ENCODE measurements around the gene NAP1L1. TPM values are rescaled to one million over a fixed set of nuclear protein-coding genes. Genes with fewer than 3 reads are reported as not detected.

Gene NAP1L1
- total RNA-seq, 1 donor from 2014 or later, result 64.0 TPM

- DNase-seq (ENCODE audit: low spot score) (peak; percentile 87), ATAC-seq (peak; percentile 84)
Observed at GRCh38 chr12:76084863-76085519, 506 bp upstream of the NAP1L1 start.

- DNase-seq (ENCODE audit: low spot score), result no peak
- no peak for ATAC-seq
Observed at GRCh38 chr12:76083246-76083903, 1.1 kb downstream of the NAP1L1 start.

- no peak for DNase-seq (ENCODE audit: low spot score)
- no peak for ATAC-seq
Observed at GRCh38 chr12:76081909-76082308, 2.6 kb downstream of the NAP1L1 start.

GRCh38 chr12:76080729-76081415 is 3.6 kb downstream of the NAP1L1 start:
- ATAC-seq (no peak), DNase-seq (ENCODE audit: low spot score) (no peak)

- ATAC-seq (no peak), DNase-seq (ENCODE audit: low spot score) (no peak)
Observed at GRCh38 chr12:76080017-76080728, 4.3 kb downstream of the NAP1L1 start.

GRCh38 chr12:76078748-76079147 is 5.7 kb downstream of the NAP1L1 start:
- no peak for ATAC-seq
- DNase-seq (ENCODE audit: low spot score), result no peak

GRCh38 chr12:76075448-76075847 is 9.0 kb downstream of the NAP1L1 start:
- DNase-seq (ENCODE audit: low spot score), result no peak
- ATAC-seq, result no peak

- ATAC-seq (no peak), DNase-seq (ENCODE audit: low spot score) (no peak)
Observed at GRCh38 chr12:76074701-76075336, 9.7 kb downstream of the NAP1L1 start.

- DNase-seq (ENCODE audit: low spot score) (no peak), ATAC-seq (no peak)
Observed at GRCh38 chr12:76073561-76073960, 10.9 kb downstream of the NAP1L1 start.

GRCh38 chr12:76072568-76072967 is 11.9 kb downstream of the NAP1L1 start:
- no peak for ATAC-seq
- no peak for DNase-seq (ENCODE audit: low spot score)

GRCh38 chr12:76069339-76069738 is 15.1 kb downstream of the NAP1L1 start:
- DNase-seq (ENCODE audit: low spot score) (no peak), ATAC-seq (no peak)

GRCh38 chr12:76065917-76066316 is 18.6 kb downstream of the NAP1L1 start:
- ATAC-seq, result no peak
- no peak for DNase-seq (ENCODE audit: low spot score)

GRCh38 chr12:76064904-76065303 is 19.6 kb downstream of the NAP1L1 start:
- no peak for ATAC-seq
- DNase-seq (ENCODE audit: low spot score), result no peak

GRCh38 chr12:76060111-76060510 is 24.4 kb downstream of the NAP1L1 start:
- no peak for ATAC-seq
- DNase-seq (ENCODE audit: low spot score), result no peak

- ATAC-seq (no peak), DNase-seq (ENCODE audit: low spot score) (no peak)
Observed at GRCh38 chr12:76057326-76057725, 27.2 kb downstream of the NAP1L1 start.

GRCh38 chr12:76055393-76055792 is 29.1 kb downstream of the NAP1L1 start:
- no peak for ATAC-seq
- DNase-seq (ENCODE audit: low spot score), result no peak

- ATAC-seq (no peak), DNase-seq (ENCODE audit: low spot score) (no peak)
Observed at GRCh38 chr12:76049575-76050251, 34.8 kb downstream of the NAP1L1 start.

- ATAC-seq (no peak), DNase-seq (ENCODE audit: low spot score) (no peak)
Observed at GRCh38 chr12:76047742-76048141, 36.7 kb downstream of the NAP1L1 start.

- no peak for ATAC-seq
- no peak for DNase-seq (ENCODE audit: low spot score)
Observed at GRCh38 chr12:76047060-76047459, 37.4 kb downstream of the NAP1L1 start.

- DNase-seq (ENCODE audit: low spot score), result no peak
- no peak for ATAC-seq
Observed at GRCh38 chr12:76043377-76043776, 41.1 kb downstream of the NAP1L1 start.

Data from left lobe of liver (tissue), 2 donors.